ENCODE measurements around the gene CCDC198. TPM values are rescaled to one million over a fixed set of nuclear protein-coding genes. Genes with fewer than 3 reads are reported as not detected.

Gene CCDC198
- total and polyA plus RNA-seq, 2 donors (not counting 3 experiments of a cell fraction or from before 2014, with no cell fraction given), result not detected

DNA sequence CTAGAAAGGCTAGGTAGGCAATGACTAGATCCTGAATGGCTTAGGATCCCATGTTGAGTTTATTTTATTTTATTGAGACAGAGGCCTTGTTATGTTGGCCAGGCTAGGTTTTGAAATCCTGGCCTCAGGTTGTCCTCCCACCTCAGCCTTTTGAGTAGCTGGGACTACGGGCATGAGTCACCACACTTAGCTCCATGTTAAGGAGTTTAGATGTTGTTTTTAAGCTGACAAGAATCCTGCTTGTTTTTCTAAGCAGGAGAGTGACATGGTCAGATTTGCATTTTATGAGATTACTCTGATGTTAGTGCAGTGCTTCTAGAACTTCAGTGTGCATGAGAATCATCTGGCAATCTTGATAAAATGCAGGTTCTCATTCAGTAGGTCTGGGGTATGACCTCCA, 14.5 kb downstream of the CCDC198 start:
- dilution Hi-C loops (cut with MboI; ENCODE audit: extremely low pct_ligation_motif_present, low sequenced_read_pairs) (no loop called here), intact Hi-C loops (cut with micrococcal nuclease) (no loop called here)
- ChIA-PET POLR2A (no interaction called here), CTCF (no interaction called here)
- Histone ChIP-seq H4K20me1 (replicated peaks; ENCODE audit: control insufficient read depth, extremely low read depth, insufficient read depth, low read length) (no peaks in the 10 kb centered on the region), H3K9me1 (replicated peaks; ENCODE audit: control insufficient read depth, extremely low read depth, insufficient read depth, low read length) (no peaks in the 10 kb centered on the region), H3K79me2 (ENCODE audit: control insufficient read depth, insufficient read depth, low read length) (no peaks in the 10 kb centered on the region), H3K4me1 (ENCODE audit: control insufficient read depth, extremely low read depth, insufficient read depth, low read length) (no peaks in the 10 kb centered on the region), H3K27me3 (ENCODE audit: control insufficient read depth in 2 of 2, insufficient read depth in 2 of 2, low read length in 2 of 2) (no peaks in the 10 kb centered on the region), H3K9ac (replicated peaks; ENCODE audit: extremely low read depth, insufficient read depth, low read length) (no peak overlapping the region), H3K36me3 (ENCODE audit: control insufficient read depth in 2 of 2, extremely low read depth in 1 of 2, insufficient read depth in 2 of 2, low read length in 2 of 2) (no peaks in the 10 kb centered on the region), H2AFZ (ENCODE audit: low read depth, low read length) (no peak overlapping the region), H3K4me3 (replicated peaks in 1 of 3; ENCODE audit: insufficient read depth in 1 of 3, low read depth in 1 of 3, low read length in 3 of 3) (no peak overlapping the region), H3K9me3 (replicated peaks; ENCODE audit: control insufficient read depth, insufficient read depth, low read length) (no peaks in the 10 kb centered on the region), H3K4me2 (ENCODE audit: insufficient read depth, low read length) (no peak overlapping the region), H3K27ac (ENCODE audit: insufficient read depth, low read depth, low read length) (no peak overlapping the region)
- DNase-seq (ENCODE audit: low read depth, low spot score) (no peak), FAIRE-seq (no peak)
- TF ChIP-seq, protein P1, sequence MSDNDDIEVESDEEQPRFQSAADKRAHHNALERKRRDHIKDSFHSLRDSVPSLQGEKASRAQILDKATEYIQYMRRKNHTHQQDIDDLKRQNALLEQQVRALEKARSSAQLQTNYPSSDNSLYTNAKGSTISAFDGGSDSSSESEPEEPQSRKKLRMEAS (IDR thresholded peaks at IDR 0.05; ENCODE audit: insufficient read depth, insufficient read length), result no peak
- TF ChIP-seq, protein P2, sequence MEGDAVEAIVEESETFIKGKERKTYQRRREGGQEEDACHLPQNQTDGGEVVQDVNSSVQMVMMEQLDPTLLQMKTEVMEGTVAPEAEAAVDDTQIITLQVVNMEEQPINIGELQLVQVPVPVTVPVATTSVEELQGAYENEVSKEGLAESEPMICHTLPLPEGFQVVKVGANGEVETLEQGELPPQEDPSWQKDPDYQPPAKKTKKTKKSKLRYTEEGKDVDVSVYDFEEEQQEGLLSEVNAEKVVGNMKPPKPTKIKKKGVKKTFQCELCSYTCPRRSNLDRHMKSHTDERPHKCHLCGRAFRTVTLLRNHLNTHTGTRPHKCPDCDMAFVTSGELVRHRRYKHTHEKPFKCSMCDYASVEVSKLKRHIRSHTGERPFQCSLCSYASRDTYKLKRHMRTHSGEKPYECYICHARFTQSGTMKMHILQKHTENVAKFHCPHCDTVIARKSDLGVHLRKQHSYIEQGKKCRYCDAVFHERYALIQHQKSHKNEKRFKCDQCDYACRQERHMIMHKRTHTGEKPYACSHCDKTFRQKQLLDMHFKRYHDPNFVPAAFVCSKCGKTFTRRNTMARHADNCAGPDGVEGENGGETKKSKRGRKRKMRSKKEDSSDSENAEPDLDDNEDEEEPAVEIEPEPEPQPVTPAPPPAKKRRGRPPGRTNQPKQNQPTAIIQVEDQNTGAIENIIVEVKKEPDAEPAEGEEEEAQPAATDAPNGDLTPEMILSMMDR (IDR thresholded peaks at IDR 0.05; ENCODE audit: extremely low read depth in 1 of 2, insufficient read depth in 1 of 2, low read depth in 1 of 2, low read length in 2 of 2), result no peak
- no peak for TF ChIP-seq POLR2AphosphoS5 (IDR thresholded peaks at IDR 0.05; ENCODE audit: insufficient read depth, low read depth, low read length)
- no peak for TF ChIP-seq GATA2 (IDR thresholded peaks at IDR 0.05; ENCODE audit: insufficient read depth, insufficient read length, low read depth, low read length)
- no peak for TF ChIP-seq POLR2A (IDR thresholded peaks at IDR 0.05; ENCODE audit: low read depth, low read length)
- no peak for TF ChIP-seq MYC (IDR thresholded peaks at IDR 0.05; ENCODE audit: low read depth, low read length)
- no peak for TF ChIP-seq FOS (IDR thresholded peaks at IDR 0.05; ENCODE audit: borderline replicate concordance, insufficient read depth, low read length)
- no peak for TF ChIP-seq EZH2 (IDR thresholded peaks at IDR 0.05; ENCODE audit: borderline replicate concordance, low read depth, low read length, severe bottlenecking)
- TF ChIP-seq JUN (IDR thresholded peaks at IDR 0.05; ENCODE audit: borderline replicate concordance, insufficient read depth, insufficient read length, low read depth), result no peak
- BruUV-seq (replicated peaks), result no TSS peak
